ENCODE results near the gene DCTD.

DCTD gene

GRCh38 chr4:182874304-182874751, 42.9 kb downstream of the DCTD start:
- in situ Hi-C loops (cut with MboI; ENCODE audit: low sequenced_read_pairs) = no loop called here

GRCh38 chr4:182873726-182874125, 43.5 kb downstream of the DCTD start:
- in situ Hi-C loops (cut with MboI; ENCODE audit: low sequenced_read_pairs) = no loop called here

GRCh38 chr4:182873289-182873688, 43.9 kb downstream of the DCTD start:
- in situ Hi-C loops (cut with MboI; ENCODE audit: low sequenced_read_pairs) = no loop called here

GRCh38 chr4:182872886-182873285, 44.3 kb downstream of the DCTD start:
- in situ Hi-C loops (cut with MboI; ENCODE audit: low sequenced_read_pairs) = no loop called here

- in situ Hi-C loops (cut with MboI; ENCODE audit: low sequenced_read_pairs) = no loop called here
These were observed 45.6 kb downstream of the DCTD start for GRCh38 chr4:182871616-182872015.

- in situ Hi-C loops (cut with MboI; ENCODE audit: low sequenced_read_pairs) = no loop called here
These were observed 47.5 kb downstream of the DCTD start for GRCh38 chr4:182869697-182870096.

- in situ Hi-C loops (cut with MboI; ENCODE audit: low sequenced_read_pairs) = no loop called here
These were observed 50.4 kb downstream of the DCTD start for GRCh38 chr4:182866746-182867145.

- in situ Hi-C loops (cut with MboI; ENCODE audit: low sequenced_read_pairs) = no loop called here
These were observed 53.7 kb downstream of the DCTD start for GRCh38 chr4:182863501-182863900.

- in situ Hi-C loops (cut with MboI; ENCODE audit: low sequenced_read_pairs) = no loop called here
These were observed 54.3 kb downstream of the DCTD start for GRCh38 chr4:182862921-182863320.

GRCh38 chr4:182862141-182862875, 54.9 kb downstream of the DCTD start:
- in situ Hi-C loops (cut with MboI; ENCODE audit: low sequenced_read_pairs) = no loop called here

- in situ Hi-C loops (cut with MboI; ENCODE audit: low sequenced_read_pairs) = no loop called here
These were observed 55.8 kb downstream of the DCTD start for GRCh38 chr4:182861346-182861745.

- in situ Hi-C loops (cut with MboI; ENCODE audit: low sequenced_read_pairs) = no loop called here
These were observed 57.5 kb downstream of the DCTD start for GRCh38 chr4:182859730-182860129.

- in situ Hi-C loops (cut with MboI; ENCODE audit: low sequenced_read_pairs) = no loop called here
These were observed 58.5 kb downstream of the DCTD start for GRCh38 chr4:182858711-182859110.

- in situ Hi-C loops (cut with MboI; ENCODE audit: low sequenced_read_pairs) = no loop called here
These were observed 60.3 kb downstream of the DCTD start for GRCh38 chr4:182856862-182857261.

GRCh38 chr4:182855877-182856276, 61.3 kb downstream of the DCTD start:
- in situ Hi-C loops (cut with MboI; ENCODE audit: low sequenced_read_pairs) = no loop called here

- in situ Hi-C loops (cut with MboI; ENCODE audit: low sequenced_read_pairs) = no loop called here
These were observed 61.9 kb downstream of the DCTD start for GRCh38 chr4:182855312-182855711.

- in situ Hi-C loops (cut with MboI; ENCODE audit: low sequenced_read_pairs) = no loop called here
These were observed 62.7 kb downstream of the DCTD start for GRCh38 chr4:182854466-182854865.

- in situ Hi-C loops (cut with MboI; ENCODE audit: low sequenced_read_pairs) = no loop called here
These were observed 63.4 kb downstream of the DCTD start for GRCh38 chr4:182853731-182854330.

GRCh38 chr4:182848685-182849084, 68.5 kb downstream of the DCTD start:
- in situ Hi-C loops (cut with MboI; ENCODE audit: low sequenced_read_pairs) = no loop called here

- in situ Hi-C loops (cut with MboI; ENCODE audit: low sequenced_read_pairs) = no loop called here
These were observed 69.4 kb downstream of the DCTD start for GRCh38 chr4:182847576-182848450.

- in situ Hi-C loops (cut with MboI; ENCODE audit: low sequenced_read_pairs) = no loop called here
These were observed 71.2 kb downstream of the DCTD start for GRCh38 chr4:182846036-182846435.

- in situ Hi-C loops (cut with MboI; ENCODE audit: low sequenced_read_pairs) = no loop called here
These were observed 71.6 kb downstream of the DCTD start for GRCh38 chr4:182845618-182846017.

Data from hTERT RPE-1 (cell line).